ENCODE results near the gene FXYD2. TPM values are rescaled to one million over a fixed set of nuclear protein-coding genes. Genes with fewer than 3 reads are reported as not detected.
A peak's percentile ranks its signal among the peaks of the same experiment; 100 is the strongest.

FXYD2 gene
- total RNA-seq, 3 donors from 2014 or later (not counting 1 experiment from before 2014, with no cell fraction given), result 0.75 to 0.78 TPM; not detected in 1

DNA sequence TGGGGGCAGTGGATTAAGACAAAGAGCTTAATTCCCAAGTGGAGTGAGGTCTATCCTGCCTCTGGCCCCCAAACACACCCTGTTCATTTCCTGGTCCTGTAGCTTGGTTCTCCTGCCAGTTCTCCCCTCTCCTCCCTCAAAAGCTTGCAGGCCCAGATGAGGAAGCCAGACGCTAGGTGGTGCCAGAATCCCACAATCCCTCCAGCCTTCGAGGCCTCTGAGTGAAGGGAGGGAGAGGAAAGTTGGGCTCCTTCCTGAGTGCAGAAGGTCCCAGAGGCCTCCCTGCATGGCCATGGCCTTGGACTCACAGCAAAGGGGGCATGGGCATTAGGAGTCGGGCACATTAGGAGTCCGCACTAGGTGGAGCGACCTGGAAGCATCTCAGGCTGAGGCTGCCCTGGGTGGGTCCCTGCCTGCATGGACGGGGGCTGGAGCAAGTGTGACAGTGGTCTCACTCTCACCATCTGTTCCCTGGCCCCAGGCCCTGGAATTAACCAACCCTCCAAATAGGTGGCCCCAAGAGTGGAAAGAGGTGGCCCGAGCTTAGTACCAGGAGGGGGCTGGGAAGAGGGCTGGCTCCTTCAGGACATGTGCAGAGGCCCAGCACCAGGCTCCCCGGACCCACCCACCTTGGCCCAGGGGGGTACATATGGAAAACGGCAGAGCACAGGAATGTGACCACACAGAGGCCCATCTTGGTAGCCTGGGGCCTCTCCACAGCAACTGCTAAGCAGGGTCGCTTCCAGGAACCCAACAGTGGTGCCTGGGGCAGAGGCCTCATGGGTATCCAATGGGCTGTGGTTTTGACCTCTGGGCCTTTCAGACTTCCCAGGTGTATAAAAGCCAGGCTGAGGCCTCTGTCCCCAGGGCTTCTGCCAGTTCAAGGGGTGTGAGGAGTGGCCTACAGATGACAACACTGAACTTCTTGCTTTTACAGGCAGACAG is 5.2 kb downstream of the FXYD2 start:
- Mint-ChIP-seq H3K27me3 (ENCODE audit: low read depth in 2 of 2) (peaks cover 0 to 6% of the 10 kb centered on the region in 2 donors), H3K27ac (peak overlapping the region in 1 of 2 donors; percentile 90), H3K36me3 (no peaks in the 10 kb centered on the region), H3K4me3 (no peak overlapping the region), H3K4me1 (peaks cover 16 to 50% of the 10 kb centered on the region in 2 donors), H3K9me3 (no peaks in the 10 kb centered on the region)
- Histone ChIP-seq H3K36me3 (ENCODE audit: control insufficient read depth, insufficient read depth, low read length) (no peaks in the 10 kb centered on the region), H3K27me3 (ENCODE audit: control insufficient read depth, insufficient read depth, low read length) (peaks cover 2% of the 10 kb centered on the region), H3K27ac (ENCODE audit: low read length) (no peak overlapping the region), H3K9me3 (ENCODE audit: control insufficient read depth, insufficient read depth, low read length) (no peaks in the 10 kb centered on the region), H3K4me1 (ENCODE audit: control insufficient read depth, insufficient read depth, low read length) (peaks cover 74% of the 10 kb centered on the region), H3K4me3 (ENCODE audit: low read length) (no peak overlapping the region)
- TF ChIP-seq, protein P1, sequence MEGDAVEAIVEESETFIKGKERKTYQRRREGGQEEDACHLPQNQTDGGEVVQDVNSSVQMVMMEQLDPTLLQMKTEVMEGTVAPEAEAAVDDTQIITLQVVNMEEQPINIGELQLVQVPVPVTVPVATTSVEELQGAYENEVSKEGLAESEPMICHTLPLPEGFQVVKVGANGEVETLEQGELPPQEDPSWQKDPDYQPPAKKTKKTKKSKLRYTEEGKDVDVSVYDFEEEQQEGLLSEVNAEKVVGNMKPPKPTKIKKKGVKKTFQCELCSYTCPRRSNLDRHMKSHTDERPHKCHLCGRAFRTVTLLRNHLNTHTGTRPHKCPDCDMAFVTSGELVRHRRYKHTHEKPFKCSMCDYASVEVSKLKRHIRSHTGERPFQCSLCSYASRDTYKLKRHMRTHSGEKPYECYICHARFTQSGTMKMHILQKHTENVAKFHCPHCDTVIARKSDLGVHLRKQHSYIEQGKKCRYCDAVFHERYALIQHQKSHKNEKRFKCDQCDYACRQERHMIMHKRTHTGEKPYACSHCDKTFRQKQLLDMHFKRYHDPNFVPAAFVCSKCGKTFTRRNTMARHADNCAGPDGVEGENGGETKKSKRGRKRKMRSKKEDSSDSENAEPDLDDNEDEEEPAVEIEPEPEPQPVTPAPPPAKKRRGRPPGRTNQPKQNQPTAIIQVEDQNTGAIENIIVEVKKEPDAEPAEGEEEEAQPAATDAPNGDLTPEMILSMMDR (IDR thresholded peaks at IDR 0.05), result no peak
- WGBS (ENCODE audit: insufficient coverage), result 91% methylated on average over 10 of the region's 10 CpGs
- intact Hi-C loops (cut with micrococcal nuclease), result no loop called here
- DNase-seq (no peak), ATAC-seq (no peak)

DNA sequence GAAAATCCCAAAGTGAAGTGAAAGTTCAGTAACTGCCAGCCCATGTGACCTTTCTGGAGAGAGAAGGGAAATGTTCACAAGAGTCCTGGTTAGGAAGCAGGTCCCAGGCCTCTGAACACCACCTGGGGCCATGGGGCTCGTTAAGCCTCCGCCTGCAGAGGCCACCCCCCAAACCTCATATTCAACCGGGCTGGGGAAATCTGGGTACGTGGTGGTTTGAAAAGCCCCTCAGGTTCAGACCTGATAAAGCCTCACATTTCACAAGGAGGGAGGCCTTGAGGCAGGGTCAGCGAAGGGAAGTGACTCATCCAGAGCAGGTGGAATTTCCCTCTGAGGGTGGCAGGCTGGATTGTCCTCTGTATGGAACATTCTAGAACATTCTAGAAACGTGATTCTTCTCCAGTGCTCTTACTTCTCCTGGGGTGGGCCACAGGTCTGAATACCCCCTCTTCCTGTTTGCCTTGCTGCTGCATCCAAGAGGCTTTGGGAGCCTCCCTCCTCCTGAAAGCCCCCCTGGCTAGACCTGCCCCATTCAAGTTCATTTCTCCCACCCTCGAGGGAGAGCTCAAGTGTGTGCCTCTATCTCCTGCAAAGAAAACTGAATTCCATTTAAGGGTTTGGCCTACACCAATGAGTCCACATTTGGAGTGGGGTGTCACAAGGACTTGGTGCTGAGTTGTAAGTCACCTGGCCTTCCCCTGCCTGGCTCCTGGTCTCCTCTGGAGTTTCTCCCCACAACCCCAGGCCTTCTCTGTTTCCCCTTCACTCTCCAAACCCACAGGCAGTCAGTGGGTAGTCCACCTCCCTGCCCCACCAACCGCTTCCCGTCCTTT is 6.3 kb downstream of the FXYD2 start:
- Histone ChIP-seq H3K27me3 (ENCODE audit: control insufficient read depth, insufficient read depth, low read length) (peaks cover 2% of the 10 kb centered on the region), H3K4me3 (ENCODE audit: low read length) (no peak overlapping the region), H3K9me3 (ENCODE audit: control insufficient read depth, insufficient read depth, low read length) (no peaks in the 10 kb centered on the region), H3K4me1 (ENCODE audit: control insufficient read depth, insufficient read depth, low read length) (peaks cover 67% of the 10 kb centered on the region), H3K36me3 (ENCODE audit: control insufficient read depth, insufficient read depth, low read length) (no peaks in the 10 kb centered on the region), H3K27ac (ENCODE audit: low read length) (peak overlapping the region; percentile 34)
- Mint-ChIP-seq H3K27ac (peak overlapping the region in 1 of 2 donors; percentile 90), H3K4me1 (peaks cover 16 to 47% of the 10 kb centered on the region in 2 donors), H3K36me3 (no peaks in the 10 kb centered on the region), H3K9me3 (no peaks in the 10 kb centered on the region), H3K27me3 (ENCODE audit: low read depth in 2 of 2) (peaks cover 0 to 6% of the 10 kb centered on the region in 2 donors), H3K4me3 (no peak overlapping the region)
- intact Hi-C loops (cut with micrococcal nuclease), result no loop called here
- ATAC-seq (peak; percentile 32 to 39 (median 34)), DNase-seq (peak in 1 of 2 donors; percentile 74)
- WGBS (ENCODE audit: insufficient coverage), result 44% methylated on average over 9 of the region's 9 CpGs
- TF ChIP-seq, protein P1 (IDR thresholded peaks at IDR 0.05), result peak; percentile 62

DNA sequence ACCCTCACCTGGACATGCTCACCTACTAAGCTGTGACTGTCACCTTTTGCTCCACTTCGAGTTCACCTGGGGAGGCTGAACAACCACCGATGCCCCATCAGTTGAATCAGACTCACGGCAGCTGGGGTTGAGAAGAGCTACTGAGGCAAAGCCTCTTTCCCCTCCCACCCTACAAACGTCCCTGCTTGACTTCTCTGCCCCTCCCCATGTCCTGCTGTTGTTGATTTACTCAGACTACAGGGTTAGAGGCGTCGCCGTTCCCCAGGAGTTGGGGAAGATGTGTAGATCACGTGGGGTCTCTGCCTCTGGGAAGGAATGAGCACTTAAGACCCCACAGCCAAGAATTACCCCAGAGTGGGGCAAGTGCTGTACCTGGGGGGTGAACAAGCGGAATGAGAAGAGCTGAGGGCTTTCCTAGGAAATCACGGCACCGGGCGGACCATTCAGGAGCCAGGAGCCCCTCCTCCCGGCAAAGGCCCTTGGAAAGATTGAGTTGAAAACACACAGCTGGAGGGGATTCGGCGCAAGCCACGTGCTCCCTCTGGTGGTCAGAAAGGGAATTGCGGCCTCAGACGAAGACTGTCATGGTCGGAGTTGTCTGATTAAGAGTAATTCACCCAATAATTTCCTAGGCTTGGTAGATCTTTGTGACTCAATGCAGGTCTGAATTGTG is 7.0 kb downstream of the FXYD2 start:
- Histone ChIP-seq H3K27me3 (ENCODE audit: control insufficient read depth, insufficient read depth, low read length) (peaks cover 2% of the 10 kb centered on the region), H3K36me3 (ENCODE audit: control insufficient read depth, insufficient read depth, low read length) (no peaks in the 10 kb centered on the region), H3K4me1 (ENCODE audit: control insufficient read depth, insufficient read depth, low read length) (peaks cover 59% of the 10 kb centered on the region), H3K9me3 (ENCODE audit: control insufficient read depth, insufficient read depth, low read length) (no peaks in the 10 kb centered on the region), H3K4me3 (ENCODE audit: low read length) (no peak overlapping the region), H3K27ac (ENCODE audit: low read length) (peak overlapping the region; percentile 28)
- TF ChIP-seq, protein P1 (IDR thresholded peaks at IDR 0.05), result peak; percentile 94
- H3K4me1 Mint-ChIP-seq, result peaks cover 16 to 47% of the 10 kb centered on the region in 2 donors
- H3K9me3 Mint-ChIP-seq, result no peaks in the 10 kb centered on the region
- DNase-seq (peak; percentile 77 to 93), ATAC-seq (peak; percentile 39 to 68 (median 47))
- WGBS (ENCODE audit: insufficient coverage), result 20% methylated on average over 18 of the region's 19 CpGs
- H3K27ac Mint-ChIP-seq, result peak overlapping the region in 1 of 2 donors; percentile 90
- H3K27me3 Mint-ChIP-seq (ENCODE audit: low read depth in 2 of 2), result peaks cover 0 to 3% of the 10 kb centered on the region in 2 donors
- H3K4me3 Mint-ChIP-seq, result no peak overlapping the region
- intact Hi-C loops (cut with micrococcal nuclease), result loop anchor here (1.0 kb wide), 1 partner anchor 10 kb away; no protein-coding TSS in a partner anchor
- no peaks in the 10 kb centered on the region for H3K36me3 Mint-ChIP-seq

Measured in natural killer cell (primary cell).